ENCODE data around the gene KCNIP1. TPM values are rescaled to one million over a fixed set of nuclear protein-coding genes. Genes with fewer than 3 reads are reported as not detected.

The KCNIP1 gene
- total and polyA plus RNA-seq, 2 of the 8 experiments (the other 6 are each of a cell fraction or from before 2014, with no cell fraction given), result 0.52 to 0.83 TPM

DNA sequence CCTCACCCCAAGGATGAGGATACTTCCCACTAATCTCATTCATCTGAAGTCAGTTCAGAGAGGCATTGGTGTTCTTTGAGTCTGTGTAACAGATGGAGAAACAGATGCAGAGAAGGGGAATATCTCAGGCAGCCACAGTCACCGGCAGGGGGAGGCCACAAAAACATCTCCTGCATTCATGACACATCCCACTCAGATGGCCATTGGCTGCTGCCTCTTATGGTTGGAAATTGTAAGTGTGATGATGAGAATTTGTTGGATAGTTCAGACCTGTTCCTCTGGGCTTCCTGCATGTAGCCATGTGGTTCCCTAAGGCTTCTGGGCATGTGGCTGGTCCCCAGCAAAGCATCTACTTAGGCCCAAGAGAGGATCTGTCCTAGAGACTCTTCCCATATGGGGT, 233.8 kb downstream of the KCNIP1 start (continued):
- TF ChIP-seq, protein P1, sequence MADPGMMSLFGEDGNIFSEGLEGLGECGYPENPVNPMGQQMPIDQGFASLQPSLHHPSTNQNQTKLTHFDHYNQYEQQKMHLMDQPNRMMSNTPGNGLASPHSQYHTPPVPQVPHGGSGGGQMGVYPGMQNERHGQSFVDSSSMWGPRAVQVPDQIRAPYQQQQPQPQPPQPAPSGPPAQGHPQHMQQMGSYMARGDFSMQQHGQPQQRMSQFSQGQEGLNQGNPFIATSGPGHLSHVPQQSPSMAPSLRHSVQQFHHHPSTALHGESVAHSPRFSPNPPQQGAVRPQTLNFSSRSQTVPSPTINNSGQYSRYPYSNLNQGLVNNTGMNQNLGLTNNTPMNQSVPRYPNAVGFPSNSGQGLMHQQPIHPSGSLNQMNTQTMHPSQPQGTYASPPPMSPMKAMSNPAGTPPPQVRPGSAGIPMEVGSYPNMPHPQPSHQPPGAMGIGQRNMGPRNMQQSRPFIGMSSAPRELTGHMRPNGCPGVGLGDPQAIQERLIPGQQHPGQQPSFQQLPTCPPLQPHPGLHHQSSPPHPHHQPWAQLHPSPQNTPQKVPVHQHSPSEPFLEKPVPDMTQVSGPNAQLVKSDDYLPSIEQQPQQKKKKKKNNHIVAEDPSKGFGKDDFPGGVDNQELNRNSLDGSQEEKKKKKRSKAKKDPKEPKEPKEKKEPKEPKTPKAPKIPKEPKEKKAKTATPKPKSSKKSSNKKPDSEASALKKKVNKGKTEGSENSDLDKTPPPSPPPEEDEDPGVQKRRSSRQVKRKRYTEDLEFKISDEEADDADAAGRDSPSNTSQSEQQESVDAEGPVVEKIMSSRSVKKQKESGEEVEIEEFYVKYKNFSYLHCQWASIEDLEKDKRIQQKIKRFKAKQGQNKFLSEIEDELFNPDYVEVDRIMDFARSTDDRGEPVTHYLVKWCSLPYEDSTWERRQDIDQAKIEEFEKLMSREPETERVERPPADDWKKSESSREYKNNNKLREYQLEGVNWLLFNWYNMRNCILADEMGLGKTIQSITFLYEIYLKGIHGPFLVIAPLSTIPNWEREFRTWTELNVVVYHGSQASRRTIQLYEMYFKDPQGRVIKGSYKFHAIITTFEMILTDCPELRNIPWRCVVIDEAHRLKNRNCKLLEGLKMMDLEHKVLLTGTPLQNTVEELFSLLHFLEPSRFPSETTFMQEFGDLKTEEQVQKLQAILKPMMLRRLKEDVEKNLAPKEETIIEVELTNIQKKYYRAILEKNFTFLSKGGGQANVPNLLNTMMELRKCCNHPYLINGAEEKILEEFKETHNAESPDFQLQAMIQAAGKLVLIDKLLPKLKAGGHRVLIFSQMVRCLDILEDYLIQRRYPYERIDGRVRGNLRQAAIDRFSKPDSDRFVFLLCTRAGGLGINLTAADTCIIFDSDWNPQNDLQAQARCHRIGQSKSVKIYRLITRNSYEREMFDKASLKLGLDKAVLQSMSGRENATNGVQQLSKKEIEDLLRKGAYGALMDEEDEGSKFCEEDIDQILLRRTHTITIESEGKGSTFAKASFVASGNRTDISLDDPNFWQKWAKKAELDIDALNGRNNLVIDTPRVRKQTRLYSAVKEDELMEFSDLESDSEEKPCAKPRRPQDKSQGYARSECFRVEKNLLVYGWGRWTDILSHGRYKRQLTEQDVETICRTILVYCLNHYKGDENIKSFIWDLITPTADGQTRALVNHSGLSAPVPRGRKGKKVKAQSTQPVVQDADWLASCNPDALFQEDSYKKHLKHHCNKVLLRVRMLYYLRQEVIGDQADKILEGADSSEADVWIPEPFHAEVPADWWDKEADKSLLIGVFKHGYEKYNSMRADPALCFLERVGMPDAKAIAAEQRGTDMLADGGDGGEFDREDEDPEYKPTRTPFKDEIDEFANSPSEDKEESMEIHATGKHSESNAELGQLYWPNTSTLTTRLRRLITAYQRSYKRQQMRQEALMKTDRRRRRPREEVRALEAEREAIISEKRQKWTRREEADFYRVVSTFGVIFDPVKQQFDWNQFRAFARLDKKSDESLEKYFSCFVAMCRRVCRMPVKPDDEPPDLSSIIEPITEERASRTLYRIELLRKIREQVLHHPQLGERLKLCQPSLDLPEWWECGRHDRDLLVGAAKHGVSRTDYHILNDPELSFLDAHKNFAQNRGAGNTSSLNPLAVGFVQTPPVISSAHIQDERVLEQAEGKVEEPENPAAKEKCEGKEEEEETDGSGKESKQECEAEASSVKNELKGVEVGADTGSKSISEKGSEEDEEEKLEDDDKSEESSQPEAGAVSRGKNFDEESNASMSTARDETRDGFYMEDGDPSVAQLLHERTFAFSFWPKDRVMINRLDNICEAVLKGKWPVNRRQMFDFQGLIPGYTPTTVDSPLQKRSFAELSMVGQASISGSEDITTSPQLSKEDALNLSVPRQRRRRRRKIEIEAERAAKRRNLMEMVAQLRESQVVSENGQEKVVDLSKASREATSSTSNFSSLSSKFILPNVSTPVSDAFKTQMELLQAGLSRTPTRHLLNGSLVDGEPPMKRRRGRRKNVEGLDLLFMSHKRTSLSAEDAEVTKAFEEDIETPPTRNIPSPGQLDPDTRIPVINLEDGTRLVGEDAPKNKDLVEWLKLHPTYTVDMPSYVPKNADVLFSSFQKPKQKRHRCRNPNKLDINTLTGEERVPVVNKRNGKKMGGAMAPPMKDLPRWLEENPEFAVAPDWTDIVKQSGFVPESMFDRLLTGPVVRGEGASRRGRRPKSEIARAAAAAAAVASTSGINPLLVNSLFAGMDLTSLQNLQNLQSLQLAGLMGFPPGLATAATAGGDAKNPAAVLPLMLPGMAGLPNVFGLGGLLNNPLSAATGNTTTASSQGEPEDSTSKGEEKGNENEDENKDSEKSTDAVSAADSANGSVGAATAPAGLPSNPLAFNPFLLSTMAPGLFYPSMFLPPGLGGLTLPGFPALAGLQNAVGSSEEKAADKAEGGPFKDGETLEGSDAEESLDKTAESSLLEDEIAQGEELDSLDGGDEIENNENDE (IDR thresholded peaks at IDR 0.05; ENCODE audit: insufficient replicate concordance, low read length), result no peak
- TF ChIP-seq, protein P2, sequence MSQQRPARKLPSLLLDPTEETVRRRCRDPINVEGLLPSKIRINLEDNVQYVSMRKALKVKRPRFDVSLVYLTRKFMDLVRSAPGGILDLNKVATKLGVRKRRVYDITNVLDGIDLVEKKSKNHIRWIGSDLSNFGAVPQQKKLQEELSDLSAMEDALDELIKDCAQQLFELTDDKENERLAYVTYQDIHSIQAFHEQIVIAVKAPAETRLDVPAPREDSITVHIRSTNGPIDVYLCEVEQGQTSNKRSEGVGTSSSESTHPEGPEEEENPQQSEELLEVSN (IDR thresholded peaks at IDR 0.05), result no peak
- no peak for TF ChIP-seq TAF7 (optimal IDR thresholded peaks at IDR 0.05; ENCODE audit: borderline replicate concordance, low read depth, low read length)

Measured in H1 (cell line).